Esophagus muscularis mucosa (tissue), 4 donors: ENCODE measurements around the gene IFNLR1. TPM values are rescaled to one million over a fixed set of nuclear protein-coding genes. Genes with fewer than 3 reads are reported as not detected.

Source experiments
- DNase-seq: peaks from one replicate; pipeline ENCODE4 v3.0.0-alpha.2; 2017; ENCODE audit errors: extremely low spot score
- H3K27ac ChIP-seq, 4 donors: fragments of 200-600 bp; sonication (generic); replicated peaks in 1 of 4; 1 replicate in 3 of 4; 2 replicates in 1 of 4; pipeline ENCODE4 v1.5.1; 2016 to 2019; ENCODE audit warnings: mild to moderate bottlenecking in 1 of 4
- H3K27me3 ChIP-seq, 4 donors: fragments of 200-600 bp; sonication (generic); one replicate each; pipeline versions ENCODE4 v1.5.1 to v1.6.0; 2016 to 2019
- H3K36me3 ChIP-seq, 4 donors: fragments of 200-600 bp; sonication (generic); one replicate each; pipeline ENCODE4 v1.5.1; 2016 to 2019
- H3K4me1 ChIP-seq, 4 donors: fragments of 200-600 bp; sonication (generic); one replicate each; pipeline ENCODE4 v1.5.1; 2016 to 2019
- H3K4me3 ChIP-seq, 4 donors: fragments of 200-600 bp; sonication (generic); 1 replicate in 2 of 4; 2 replicates in 2 of 4; pipeline ENCODE4 v1.5.1; 2016 to 2019; ENCODE audit warnings: mild to moderate bottlenecking in 4 of 4, moderate library complexity in 1 of 4
- H3K9me3 ChIP-seq, 4 donors: fragments of 200-600 bp; sonication (generic); 1 replicate in 3 of 4; 2 replicates in 1 of 4; pipeline ENCODE4 v1.5.1; 2016 to 2019
- CTCF ChIP-seq, 3 experiments: fragments of 200-600 bp in 2 of 3; fragments of 450-650 bp in 1 of 3; sonication (generic) in 2 of 3; IDR thresholded peaks; one replicate each; pipeline ENCODE4 v1.5.1; 2017 to 2019; ENCODE audit warnings: antibody characterized with exemption in 3 of 3, mild to moderate bottlenecking in 2 of 3, moderate library complexity in 1 of 3
- EP300 ChIP-seq: sonication (generic); formaldehyde crosslinking; IDR thresholded peaks from one replicate; pipeline ENCODE4 v1.6.1; 2017; ENCODE audit warnings: antibody characterized with exemption
- POLR2A ChIP-seq: fragments of 450-650 bp; IDR thresholded peaks from one replicate; pipeline ENCODE4 v1.6.1; 2017; ENCODE audit warnings: antibody characterized with exemption, moderate library complexity, mild to moderate bottlenecking, low read depth
- POLR2AphosphoS5 ChIP-seq, 2 donors: sonication (generic); formaldehyde crosslinking; IDR thresholded peaks; one replicate each; pipeline ENCODE4 v1.6.1; 2017; ENCODE audit warnings: antibody characterized with exemption in 2 of 2
- WGBS: methylation state at CpG from one replicate; pipeline ENCODE4 v1.1.5; 2018; 5-methylcytosine and 5-hydroxymethylcytosine counted together
- intact Hi-C: fragments of 100-400 bp; cut with DNase I; formaldehyde crosslinking; loops from one replicate; pipeline ENCODE4 v1.15.1; 2023
- total RNA-seq, 4 donors: library from RNA; depleted of rRNA; stranded (reverse); fragments of >200 nt; gene quantifications; one replicate each; pipeline versions ENCODE4 v1.1.0 to v1.2.1, GENCODE V29; 2016

Gene IFNLR1
- total RNA-seq, 4 donors from 2014 or later: 0.50 to 2.0 (median 1.2) TPM

GRCh38 chr1:24139841-24140425 lies 47.2 kb downstream of the IFNLR1 start:
- Histone ChIP-seq H3K4me1 (peaks cover 0 to 5% (median 0%) of the 10 kb centered on the region in 4 donors), H3K27me3 (peaks cover 0 to 24% (median 0%) of the 10 kb centered on the region in 4 donors), H3K27ac (no peak overlapping the region), H3K9me3 (no peaks in the 10 kb centered on the region), H3K4me3 (no peak overlapping the region), H3K36me3 (no peaks in the 10 kb centered on the region)
- no peak for TF ChIP-seq POLR2AphosphoS5 (IDR thresholded peaks at IDR 0.05)
- TF ChIP-seq POLR2A: no peak
- TF ChIP-seq EP300: no peak
- no peak for TF ChIP-seq CTCF (IDR thresholded peaks at IDR 0.05)
- no peak for DNase-seq
- 92% methylated on average over 11 of the region's 11 CpGs for WGBS
- intact Hi-C loops: no loop called here

GRCh38 chr1:24139222-24139489 lies 47.9 kb downstream of the IFNLR1 start:
- no peak for TF ChIP-seq EP300
- TF ChIP-seq CTCF (IDR thresholded peaks at IDR 0.05): no peak
- TF ChIP-seq POLR2A: no peak
- no peak for TF ChIP-seq POLR2AphosphoS5 (IDR thresholded peaks at IDR 0.05)
- H3K4me3 ChIP-seq: no peak overlapping the region
- peaks cover 0 to 5% (median 0%) of the 10 kb centered on the region in 4 donors for H3K4me1 ChIP-seq
- DNase-seq: no peak
- intact Hi-C loops: no loop called here
- no peaks in the 10 kb centered on the region for H3K9me3 ChIP-seq
- H3K27me3 ChIP-seq: peaks cover 0 to 24% (median 0%) of the 10 kb centered on the region in 4 donors
- WGBS: 74% methylated on average over 2 of the region's 2 CpGs
- H3K36me3 ChIP-seq: no peaks in the 10 kb centered on the region
- no peak overlapping the region for H3K27ac ChIP-seq

DNA sequence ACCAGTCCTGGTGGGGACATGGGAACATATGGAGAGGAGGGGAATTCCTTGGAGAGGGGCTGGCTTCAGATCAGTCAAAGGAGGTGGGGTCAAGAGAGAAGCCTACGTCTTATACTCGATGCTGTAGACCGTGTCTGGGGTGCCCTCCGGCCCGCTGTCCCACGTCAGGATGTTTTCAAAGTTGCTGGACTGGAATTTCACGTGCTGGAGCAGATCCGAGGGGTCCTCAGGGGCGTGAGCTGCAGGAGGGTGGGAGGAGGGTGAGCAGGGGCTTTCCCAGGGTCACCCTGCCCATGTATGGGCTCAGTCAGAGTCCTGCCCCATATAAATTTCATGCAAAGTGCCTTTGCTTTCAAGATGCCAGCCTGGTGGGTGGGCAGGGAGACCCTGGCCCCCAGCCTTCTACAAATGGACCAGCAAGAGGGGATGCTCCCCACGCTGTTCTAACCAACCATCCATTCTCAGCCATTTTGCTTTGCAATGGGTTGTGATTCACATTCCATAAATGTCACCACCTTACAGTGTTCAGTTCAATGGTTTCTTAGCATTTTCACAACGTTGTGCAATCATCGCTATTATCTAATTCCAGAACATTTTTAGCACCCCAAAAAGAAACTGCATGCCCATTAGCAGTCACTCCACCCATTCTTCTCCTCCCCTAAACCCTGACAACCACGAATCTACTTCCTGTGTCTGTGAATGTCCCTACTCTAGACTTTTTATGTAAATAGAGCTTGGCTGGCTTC lies 48.4 kb downstream of the IFNLR1 start:
- H3K36me3 ChIP-seq: no peaks in the 10 kb centered on the region
- no peak for DNase-seq
- WGBS: 63% methylated on average over 9 of the region's 13 CpGs
- no peak for TF ChIP-seq EP300
- TF ChIP-seq POLR2AphosphoS5 (IDR thresholded peaks at IDR 0.05): no peak
- TF ChIP-seq CTCF (IDR thresholded peaks at IDR 0.05): no peak
- no peak for TF ChIP-seq POLR2A
- H3K9me3 ChIP-seq: no peaks in the 10 kb centered on the region
- intact Hi-C loops: no loop called here
- H3K4me1 ChIP-seq: peaks cover 0 to 5% (median 0%) of the 10 kb centered on the region in 4 donors
- H3K4me3 ChIP-seq: no peak overlapping the region
- peaks cover 0 to 24% (median 0%) of the 10 kb centered on the region in 4 donors for H3K27me3 ChIP-seq
- H3K27ac ChIP-seq: no peak overlapping the region

GRCh38 chr1:24136956-24137539 lies 50.0 kb downstream of the IFNLR1 start:
- Histone ChIP-seq H3K9me3 (no peaks in the 10 kb centered on the region), H3K27ac (no peak overlapping the region), H3K4me1 (no peaks in the 10 kb centered on the region), H3K36me3 (no peaks in the 10 kb centered on the region), H3K4me3 (no peak overlapping the region), H3K27me3 (peaks cover 0 to 22% (median 0%) of the 10 kb centered on the region in 4 donors)
- intact Hi-C loops: no loop called here
- no peak for TF ChIP-seq POLR2AphosphoS5 (IDR thresholded peaks at IDR 0.05)
- DNase-seq: no peak
- WGBS: 86% methylated on average over 15 of the region's 15 CpGs

DNA sequence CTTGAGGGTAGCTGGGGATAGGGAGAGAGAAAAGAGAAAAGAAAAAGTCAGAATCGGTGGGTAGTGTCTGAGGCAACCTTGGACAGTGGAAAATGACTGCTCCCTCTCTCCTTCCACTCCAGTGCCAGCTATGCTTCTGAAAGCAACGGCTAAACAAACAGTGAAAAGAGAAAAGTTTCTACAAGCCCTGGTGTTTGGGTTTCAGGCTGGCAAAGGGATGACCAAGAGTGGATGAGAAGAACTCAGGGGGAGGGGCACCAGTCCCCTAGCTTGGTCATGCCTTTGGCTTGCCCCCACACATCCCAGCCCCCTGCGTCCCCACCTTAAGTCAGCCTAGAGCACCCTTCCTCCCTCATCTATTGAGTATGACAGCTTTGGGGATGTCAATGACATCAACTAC lies 52.7 kb downstream of the IFNLR1 start:
- DNase-seq: no peak
- Histone ChIP-seq H3K4me1 (no peaks in the 10 kb centered on the region), H3K36me3 (no peaks in the 10 kb centered on the region), H3K27ac (no peak overlapping the region), H3K27me3 (peaks cover 0 to 4% (median 0%) of the 10 kb centered on the region in 4 donors), H3K4me3 (no peak overlapping the region), H3K9me3 (peaks cover 0 to 15% (median 7%) of the 10 kb centered on the region in 4 donors)
- TF ChIP-seq POLR2AphosphoS5 (IDR thresholded peaks at IDR 0.05) (no peak), EP300 (no peak), POLR2A (no peak), CTCF (IDR thresholded peaks at IDR 0.05) (no peak)
- intact Hi-C loops: no loop called here
- 79% methylated on average over 2 of the region's 3 CpGs for WGBS
